HK-2 (cell line): ENCODE measurements around the gene TNPO3.

ENCODE experiments used
- DNase-seq: peaks from one replicate; pipeline ENCODE4 v3.0.0-alpha.2; 2018; ENCODE audit not compliant: unreplicated experiment

TNPO3 gene

DNA sequence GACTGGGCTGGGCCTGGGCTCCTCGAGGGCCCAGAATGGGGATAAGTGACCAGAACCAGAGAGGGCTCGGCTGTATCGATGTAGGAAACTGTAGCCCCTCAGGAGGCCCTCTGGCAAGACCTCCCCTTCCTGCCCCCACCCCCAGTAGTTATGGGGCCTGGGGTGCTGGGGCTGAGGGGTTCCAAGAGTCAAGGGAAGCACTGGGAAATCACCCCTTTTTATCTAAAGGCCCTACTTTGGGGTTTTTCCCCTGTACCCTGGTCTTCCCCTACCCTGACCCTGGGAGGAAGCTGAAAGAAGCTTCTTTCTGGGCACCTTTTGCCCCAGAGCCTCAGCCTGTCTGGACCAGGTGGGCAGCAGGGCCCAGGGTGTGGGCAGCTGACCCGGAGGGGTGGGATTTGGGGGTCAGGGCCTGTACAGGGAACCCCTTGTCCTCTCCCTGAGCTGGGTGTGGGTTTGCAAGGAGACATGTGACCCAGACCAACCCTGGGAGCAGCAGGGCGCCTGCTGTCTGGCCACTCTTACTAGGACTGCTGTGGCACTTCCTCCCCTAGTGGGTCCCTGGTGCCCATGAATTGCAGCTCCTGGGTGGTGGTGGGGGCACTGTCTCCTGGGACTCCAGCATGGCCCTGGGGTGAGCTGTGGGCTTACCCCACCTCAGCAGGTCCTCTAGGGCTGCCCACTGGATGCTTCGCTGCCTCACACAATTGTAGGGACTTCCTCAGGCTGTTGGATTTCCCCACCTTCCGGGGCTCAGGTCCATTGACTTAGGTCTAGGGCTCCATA is 115.6 kb downstream of the TNPO3 start:
- DNase-seq, result no peak

DNA sequence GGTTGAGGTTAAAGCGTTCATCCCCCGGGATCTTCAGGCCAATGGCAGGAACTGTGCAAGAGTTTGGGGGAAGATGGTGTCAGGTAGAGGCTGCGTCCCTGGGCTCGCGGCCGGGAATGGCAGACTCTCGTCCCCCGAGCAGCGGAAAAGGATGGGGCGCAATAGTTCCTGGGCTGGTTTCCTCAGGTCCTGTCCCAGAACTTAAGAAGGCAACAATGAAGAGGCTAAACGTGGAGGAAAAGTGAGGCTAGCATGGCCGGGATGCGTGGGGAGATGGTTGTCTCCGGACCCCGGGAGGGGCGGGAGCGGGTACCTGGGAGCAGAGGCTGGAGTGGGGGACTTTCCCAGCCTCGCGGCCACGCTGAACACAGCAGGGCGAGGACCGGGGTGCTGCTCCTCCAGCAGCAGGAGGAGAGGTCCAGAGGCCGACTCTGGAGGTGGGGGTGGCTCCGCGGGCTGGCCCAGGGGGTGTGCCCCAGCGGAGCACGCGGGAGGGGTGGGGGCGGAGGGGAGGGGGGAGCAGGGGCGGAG is 116.3 kb downstream of the TNPO3 start:
- DNase-seq, result peak; percentile 43

DNA sequence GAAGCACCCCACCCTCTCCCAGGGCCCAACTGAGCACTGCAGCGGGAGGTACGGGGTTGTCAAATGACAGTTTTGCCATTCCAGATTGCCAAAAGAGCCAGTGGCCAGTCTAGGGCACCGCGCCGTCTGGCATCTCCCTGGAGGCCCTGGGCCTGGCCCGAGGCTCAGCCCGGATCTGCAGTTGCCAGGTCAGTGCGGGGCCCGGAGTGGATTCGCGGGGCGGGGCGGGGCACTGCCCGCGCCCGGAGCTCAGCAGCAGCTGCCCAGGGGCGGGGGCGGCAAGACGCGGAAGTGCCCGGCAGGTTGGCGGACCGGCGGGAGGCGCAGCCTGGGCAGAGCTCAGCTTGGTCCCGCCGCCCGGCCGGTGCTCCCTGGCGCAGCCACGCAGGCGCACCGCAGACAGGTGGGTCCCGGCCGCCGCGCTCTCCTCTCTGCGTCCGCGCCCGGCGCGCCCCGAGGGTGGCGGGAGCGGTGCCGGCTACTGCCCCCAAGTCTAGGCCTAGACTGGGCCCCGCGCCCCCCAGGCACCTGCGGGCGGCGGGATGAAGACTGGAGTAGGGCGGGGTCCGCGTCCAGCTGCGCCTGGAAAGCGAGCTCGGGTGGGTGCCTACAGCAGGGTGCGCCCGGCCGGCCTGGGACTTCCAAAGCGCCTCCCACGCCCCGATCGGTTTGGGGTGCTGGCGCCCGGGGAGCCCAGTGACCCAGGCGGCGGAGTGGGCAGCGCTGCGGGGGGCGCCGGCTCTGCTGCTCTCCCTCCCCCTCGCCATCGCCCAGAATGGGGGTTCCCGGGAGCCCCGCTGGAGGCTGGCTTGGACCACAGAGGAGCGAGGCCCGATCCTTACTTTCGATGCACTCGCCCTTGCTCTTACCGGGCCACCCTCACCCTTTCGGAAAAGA is 117.0 kb downstream of the TNPO3 start, which contains the start of gene IRF5:
Gene IRF5, plus strand, starts transcription at position 281 of the 897 bp plus-strand sequence. CDS start 4,155 bp downstream, outside the sequence.
- DNase-seq, result peak; percentile 68

DNA sequence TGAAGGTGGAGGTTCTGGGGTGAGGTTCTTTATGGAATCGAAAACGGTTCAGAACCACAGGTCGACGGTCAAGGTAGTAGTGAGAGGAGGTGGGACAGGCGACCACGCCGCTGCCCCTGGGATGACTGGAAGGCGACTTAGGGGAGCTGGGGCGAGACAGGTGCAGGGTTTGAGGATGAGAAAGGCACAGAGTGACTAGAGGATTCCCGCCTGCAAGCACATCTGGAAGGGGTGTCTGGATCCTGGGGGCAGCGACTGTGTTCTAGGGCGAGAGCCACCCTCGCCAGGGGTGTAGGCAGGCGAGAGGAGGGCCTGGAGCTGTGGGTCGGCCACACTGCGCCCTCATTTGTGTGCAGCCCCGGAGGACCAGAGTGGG is 117.7 kb downstream of the TNPO3 start:
- no peak for DNase-seq

DNA sequence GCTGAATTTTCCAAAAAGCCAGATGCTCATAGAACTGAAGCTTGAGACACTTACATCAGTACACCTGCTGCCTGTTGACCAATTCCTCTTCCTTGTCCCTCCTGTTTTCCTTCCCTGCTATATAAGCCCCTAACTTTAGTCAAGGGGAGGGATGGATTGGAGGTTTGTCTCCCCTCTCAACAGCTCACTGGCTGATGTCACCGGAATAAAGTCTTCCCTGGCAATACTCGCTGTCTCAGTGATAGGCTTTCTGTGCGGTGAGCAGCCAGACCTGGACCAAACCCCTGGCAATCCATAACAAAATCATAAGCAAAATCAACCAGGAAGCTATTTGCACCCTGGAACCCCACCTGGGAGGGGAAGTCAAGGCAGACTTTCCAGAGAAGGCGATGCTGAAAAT is 118.1 kb downstream of the TNPO3 start:
- DNase-seq, result no peak

DNA sequence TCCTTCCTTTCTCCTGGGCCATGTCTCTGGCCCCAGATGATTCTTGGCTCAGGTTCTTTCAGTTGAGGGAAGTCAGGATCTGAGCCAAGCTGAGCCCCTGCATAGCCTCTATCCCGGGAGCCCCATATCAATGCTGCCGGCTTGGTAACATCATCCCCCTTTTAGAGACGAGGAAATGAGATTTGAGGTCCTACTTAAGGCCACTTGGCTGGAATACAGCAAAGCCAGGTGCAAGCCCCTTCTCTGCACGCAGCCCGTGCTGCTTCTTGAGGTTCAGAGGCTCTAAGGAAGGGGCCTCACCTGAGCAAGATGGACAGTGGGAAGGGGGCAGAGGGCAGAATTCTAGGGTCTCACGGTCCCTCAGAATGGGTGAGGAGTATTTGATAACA is 119.6 kb downstream of the TNPO3 start:
- DNase-seq, result no peak

DNA sequence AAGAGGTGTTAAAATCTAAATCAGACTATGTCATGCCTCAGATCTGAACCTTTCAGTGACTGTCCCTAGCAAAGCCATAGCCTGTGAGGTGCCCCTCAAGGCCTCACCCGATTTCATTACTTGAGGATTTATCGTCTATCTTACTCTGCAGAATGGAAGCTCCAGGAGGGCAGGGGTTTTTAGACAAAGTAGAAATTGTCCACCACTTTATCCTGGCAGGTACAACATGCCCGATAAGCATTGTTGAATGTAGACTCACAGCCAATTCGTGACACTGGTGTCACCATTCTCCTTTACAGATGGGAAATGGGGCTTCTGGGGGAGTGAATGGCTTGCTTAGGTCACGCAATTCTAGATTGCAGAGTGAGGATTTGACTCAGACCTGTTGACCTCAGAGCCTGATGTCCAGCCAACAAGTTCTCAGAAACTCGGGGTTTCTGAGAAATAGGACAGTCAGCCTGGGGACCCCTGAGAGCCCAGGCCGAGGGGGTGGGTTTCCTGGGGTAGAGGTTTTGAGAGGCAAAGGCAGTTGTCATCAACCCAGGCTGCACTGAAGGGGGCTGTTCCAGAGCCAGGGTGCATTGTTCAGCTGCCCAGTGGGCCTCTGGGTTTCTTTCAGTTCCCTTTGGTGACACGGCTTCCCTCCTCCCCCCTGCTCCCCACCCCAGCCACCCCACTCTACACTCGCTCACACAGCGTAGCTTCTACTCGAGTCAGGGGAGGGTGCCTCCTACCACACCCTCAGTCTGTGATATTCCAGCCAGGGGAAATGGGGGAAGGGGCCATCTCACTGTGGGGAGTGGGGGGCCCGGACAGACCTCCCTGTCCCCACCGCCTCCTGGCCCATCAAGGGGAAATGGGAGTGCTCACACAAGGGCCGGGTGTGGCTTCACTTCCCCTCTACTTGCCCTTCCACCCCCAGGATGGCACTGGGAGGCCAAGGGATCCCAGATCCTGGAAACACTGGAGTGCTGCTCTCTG is 120.3 kb downstream of the TNPO3 start:
- DNase-seq, result no peak

DNA sequence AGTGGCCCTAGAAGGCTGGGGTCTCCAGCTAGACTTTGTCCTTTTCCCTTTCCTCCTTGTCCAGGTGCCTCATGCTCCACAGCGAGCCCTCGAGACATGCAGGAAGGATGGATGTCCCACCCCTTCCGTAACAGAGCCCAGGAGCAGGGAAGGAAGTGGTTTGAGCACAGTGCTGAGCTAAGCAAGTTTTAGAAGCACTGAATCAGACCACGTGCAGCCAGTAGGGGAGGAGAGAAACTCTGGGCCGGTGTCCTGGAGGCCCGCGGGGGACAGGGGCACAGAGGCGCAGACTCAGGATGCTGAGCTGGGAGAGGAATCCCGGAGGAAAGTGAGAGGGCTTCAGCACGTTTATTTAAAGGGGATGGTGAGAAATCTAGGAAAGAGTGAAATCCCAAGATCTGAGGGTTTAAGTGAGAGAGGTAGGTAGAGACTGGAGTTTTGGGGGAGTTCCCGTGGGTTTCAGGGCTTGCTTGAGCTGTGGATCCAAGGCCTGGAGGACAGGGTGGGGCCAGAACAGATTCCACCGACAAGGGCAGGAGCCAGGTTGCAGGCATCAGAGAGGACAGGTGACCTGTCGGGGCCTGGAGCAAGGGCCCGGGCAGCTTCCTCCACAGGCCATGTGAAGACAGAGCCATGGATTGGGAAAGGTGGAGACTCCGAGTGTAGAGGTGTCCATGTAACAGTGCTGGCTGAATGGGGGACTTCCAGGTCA is 121.6 kb downstream of the TNPO3 start:
- no peak for DNase-seq

DNA sequence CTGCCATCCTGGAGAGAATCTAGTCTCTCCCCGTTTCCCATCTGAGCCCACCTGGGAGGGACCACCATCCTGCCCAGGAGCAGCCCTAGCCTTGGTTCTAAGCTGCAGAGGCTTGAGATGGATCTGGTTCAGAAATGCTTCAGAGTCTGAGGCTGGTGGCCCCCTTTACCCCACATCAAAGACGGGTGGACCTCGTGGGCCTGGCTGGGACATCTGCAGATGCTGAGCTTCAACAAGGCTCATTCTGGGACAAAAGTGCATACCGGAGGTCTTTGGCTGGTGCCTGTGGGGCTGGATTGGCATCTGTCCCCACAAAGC is 122.1 kb downstream of the TNPO3 start:
- no peak for DNase-seq

DNA sequence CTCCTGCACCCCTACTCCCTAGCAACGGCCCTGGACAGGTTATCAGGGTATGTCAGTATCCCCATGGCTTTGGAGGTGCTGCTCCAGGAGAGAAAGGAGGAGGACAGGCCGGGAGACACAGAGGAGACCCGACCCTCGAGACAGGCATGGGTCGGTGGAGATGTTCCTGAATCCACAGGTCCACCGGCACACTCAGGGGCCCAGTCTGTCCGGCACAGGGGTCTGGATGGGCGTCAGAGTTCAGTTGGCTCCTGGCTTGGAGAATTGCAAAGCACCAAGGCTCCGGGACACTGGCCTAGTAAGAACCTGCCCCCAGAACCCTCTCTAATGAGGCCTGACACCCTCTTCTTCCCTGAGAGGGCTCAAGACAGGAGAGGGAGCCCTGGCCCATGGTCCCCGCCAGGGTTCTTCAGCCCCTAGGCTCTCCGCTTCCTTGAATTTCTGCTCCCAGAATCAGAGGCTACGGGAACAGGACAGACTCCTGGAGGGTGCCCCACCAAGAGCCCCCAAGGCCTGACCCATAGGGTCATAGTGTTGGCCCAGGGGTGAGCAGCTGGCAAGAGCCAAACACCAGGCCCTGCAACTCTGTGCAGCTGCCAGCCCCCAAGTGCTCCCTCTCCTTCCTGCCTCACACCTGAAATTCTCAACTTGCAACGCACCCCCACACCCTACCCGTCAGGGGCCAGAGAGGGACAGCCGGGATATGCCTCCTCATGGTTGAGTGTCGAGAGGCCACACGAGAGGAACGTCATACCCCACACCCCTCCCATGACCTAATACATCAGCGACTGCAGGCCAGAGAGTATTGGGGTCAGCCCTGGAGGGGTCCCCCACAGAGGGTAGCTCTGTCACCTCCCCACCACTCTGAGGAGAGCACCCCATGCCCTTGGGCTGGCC is 122.7 kb downstream of the TNPO3 start:
- no peak for DNase-seq

DNA sequence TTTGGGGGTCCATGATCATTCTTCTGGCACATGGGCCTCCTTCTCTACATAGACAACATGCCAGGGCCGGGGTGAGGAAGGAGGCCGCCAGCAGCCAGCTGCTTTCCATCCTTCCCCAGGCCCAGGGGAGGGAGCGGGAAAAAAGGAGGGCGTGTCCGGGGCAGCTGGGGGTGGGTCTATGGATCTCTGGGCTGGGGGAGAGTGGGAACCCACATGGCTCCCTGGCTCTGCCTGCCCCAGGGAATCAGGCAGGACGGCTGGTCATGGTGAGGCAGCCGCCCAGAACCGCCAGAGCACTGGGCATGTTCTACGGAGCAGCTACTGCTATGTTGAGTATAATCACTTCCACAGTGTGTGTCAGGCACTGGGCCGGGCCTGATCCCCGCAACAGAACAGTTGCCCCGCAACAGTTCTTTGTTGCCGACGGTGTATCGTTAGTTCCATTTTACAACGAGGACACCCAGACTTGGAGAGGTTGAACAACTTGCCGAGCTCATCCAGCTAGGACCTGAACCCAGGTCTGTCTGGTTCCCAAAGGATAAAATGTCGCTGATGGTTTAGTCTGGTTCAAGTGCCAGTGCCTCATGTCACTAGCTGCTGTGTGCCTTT is 123.6 kb downstream of the TNPO3 start:
- DNase-seq, result no peak

DNA sequence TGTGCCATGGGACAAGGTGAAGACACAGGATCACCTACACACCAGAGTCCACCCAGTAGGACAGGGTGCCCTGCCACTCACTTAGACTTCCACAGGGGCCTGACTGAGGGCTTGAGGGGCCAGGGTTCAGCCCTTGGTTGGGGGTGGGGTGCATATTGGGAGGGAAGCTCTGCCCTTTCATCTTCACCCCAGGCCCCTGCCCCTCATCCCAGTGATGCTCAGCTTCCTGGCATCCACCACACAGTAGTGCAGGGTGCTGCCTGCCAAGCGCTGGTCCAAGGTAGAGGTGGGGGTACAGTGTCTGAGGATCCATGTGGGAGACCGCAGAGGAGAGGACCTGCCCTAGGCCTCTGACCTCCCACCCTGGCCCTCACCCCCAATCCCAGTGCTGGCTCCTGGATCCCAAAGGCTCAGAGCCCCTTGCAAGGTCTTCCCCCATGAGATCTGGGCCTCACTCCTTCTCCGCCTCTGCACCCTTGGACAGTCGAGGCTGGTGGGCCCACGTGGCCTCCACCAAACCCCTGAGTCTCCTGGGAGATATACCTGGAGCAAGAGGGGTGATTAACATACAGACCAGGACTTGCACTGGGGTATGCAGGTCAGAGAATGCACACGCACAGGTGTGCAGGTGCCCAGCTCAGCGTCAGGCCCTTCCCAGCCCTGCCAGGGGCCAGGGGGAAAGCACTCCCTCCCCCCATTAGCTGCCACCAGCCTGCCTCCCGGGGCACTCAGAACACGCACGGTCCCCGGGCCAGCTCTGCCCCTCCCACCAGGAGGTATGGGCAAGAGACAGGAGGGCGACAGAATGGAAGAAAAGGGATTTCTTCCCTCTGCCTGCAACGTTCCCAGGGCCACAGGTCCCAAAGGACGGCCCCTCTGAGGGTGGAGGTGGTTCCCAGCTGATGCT is 125.8 kb downstream of the TNPO3 start:
- DNase-seq, result no peak

DNA sequence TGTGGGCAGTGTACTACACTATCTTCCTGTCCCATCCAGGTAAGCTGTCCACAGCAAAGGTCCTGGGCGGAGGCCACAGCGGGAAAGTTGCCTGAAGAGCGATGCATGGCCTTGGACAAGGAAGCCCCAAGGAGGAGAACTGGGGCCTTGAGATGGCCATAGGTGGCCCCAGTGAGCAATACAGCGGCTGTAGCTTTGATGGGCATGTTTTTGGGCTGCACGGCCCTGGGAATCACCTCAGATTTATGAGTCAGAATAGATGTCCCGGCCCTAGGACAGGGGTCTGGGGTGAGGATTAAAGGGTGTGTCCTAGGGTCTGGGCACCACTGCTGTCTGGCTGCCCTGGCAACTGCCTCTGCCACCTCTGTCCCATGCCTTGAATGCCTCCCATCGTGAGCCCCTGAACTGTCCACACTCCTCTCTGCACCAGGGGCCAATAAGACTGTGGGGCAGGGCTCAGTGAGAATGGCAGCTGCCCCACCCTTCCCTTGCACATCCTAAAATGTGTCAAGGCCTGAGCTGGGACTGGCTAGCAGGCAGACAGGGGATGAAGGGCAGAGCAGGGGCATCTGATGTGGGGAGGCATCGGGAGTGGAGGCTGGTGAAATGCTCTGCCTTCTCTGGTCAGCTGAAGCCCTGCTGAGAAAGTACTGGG is 126.6 kb downstream of the TNPO3 start:
- DNase-seq, result no peak

DNA sequence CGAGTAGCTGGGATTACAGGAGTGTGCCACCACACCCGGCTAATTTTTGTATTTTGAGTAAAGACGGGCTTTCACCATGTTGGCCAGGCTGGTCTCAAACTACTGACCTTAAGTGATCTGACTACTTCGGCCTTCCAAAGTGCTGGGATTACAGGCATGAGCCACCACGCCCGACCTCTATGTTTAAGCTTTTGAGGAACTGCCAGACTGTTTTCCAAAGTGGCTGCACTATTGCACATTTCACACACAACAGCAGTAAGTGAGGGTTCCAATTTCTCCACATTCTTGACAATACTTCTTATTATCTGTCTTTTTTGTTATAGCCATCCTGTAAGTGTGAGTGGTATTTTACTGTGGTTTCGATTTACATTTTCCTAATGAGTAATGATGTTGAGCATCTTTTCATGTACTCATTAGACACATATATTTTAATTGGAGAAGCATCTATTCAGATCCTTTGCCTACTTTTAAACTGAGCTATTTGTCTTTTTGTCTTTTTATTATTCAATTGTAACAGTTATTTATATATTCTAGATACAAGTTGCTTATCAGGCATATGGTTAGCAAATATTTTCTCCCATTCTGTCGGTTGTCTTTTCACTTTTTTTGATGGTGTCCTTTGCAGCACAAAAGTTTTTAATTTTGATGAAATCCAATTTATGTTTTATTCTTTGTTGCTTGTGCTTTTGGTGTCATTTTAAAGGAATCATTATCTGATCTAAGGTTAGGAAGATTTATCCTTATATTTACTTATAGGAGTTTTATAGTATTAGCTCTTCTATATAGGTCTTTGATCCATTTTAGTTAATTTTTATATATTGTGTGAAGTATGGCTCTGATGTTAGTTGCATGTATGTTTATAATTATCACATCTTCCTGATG is 130.0 kb downstream of the TNPO3 start:
- no peak for DNase-seq

DNA sequence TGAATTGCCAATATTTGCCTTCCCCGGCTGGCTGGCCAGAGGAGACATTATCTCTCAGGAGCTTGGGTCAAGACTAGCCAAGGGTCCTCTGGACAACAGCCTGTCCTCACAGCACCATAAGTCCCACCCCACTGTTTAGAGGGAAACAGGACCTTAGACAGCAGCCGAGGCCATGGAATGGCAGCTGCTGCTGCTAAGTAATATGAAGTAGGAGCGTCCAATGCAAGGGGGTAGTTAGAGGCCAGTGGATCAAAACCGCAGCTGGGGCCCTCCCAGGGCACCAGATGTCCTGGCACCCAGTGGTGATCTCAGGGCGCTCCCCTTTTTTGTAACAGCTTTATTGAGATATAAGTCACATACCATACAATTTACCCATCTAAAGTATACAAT is 131.5 kb downstream of the TNPO3 start:
- DNase-seq, result no peak

DNA sequence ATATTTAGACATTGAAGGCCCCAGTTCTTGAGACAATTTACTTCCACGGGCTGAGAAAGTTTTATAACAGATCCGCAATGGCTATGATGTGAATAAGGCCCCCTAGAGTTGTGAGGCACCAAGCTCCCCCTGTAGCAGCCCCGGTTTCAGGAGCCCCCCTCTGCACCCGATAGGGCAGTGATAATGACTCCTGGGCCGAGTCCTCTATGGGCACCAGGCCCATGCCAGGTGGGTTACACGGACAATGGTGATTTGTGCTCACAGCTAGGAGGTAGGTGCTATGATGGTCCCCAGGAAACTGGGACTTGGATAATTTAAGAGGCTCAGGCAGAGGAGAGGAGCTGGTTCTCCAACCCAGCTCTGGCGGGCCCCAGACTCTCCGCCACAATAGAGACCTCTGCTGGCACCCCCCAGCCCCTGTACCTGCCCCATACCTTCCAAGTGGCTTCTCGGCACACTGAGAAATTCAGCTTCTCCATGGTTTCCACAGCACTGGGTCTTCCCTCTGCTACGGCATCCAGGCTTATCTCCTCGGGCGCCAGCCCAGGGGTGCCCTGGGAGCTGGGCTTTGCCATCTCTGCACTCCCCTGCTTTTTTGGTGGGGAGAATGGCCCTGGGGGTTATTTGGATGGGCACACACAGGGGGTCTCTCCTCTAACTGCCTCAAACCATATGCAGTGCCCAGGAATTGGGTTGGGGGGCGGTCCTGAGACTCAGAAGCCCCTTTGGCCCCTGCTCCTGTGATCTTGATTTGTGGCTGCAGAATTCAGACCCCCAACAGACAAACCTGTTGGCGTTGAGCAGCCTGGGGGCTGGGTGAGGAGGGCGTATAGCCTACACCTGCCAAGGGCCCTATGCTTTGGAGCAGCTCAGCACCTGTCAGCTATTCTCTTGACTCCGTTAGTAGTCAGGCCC is 132.2 kb downstream of the TNPO3 start:
- no peak for DNase-seq
